SK-N-MC (cell line): ENCODE results near the gene GPC5.

Experiments
- EZH2 ChIP-seq: fragments of 200-600 bp; sonication (generic); IDR thresholded peaks from one replicate; pipeline ENCODE4 v1.6.1; 2017; ENCODE audit warnings: antibody characterized with exemption
- FOXP2 ChIP-seq: optimal IDR thresholded peaks from 2 replicates; pipeline ENCODE3; 2011; ENCODE audit warnings: mild to moderate bottlenecking, moderate library complexity; ENCODE audit not compliant: insufficient read depth; ENCODE audit errors: extremely low read length, control extremely low read depth
- POLR2AphosphoS5 ChIP-seq: IDR thresholded peaks from 2 replicates; pipeline ENCODE4 v1.6.1; 2012; ENCODE audit warnings: mild to moderate bottlenecking, low read depth, low read length, borderline replicate concordance

DNA sequence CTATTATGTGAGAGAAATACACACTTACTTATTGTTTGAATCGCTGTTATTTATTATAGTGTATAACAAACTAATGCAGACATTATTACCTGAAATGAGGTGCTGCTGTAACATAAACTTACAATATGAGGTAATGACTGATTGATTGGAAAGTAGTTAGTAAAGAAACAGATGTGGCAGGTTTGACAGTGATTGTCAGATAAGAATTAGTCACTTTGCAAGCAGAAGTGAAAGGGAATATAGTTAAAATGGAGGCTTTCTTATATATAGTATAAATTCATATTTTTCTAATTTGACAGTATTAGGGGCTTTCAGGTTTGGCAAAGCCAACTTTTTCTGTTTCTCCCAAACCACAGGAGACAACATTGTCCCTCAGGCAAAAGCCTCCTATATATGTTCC lies 30.3 kb upstream of the GPC5 start:
- no peak for TF ChIP-seq POLR2AphosphoS5
- no peak for TF ChIP-seq EZH2
- no peak for TF ChIP-seq FOXP2
